Hepatic stellate cell (primary cell): ENCODE data around the gene SRCIN1.
"Not testable (repeated sequence)": the region's sequence is repeated elsewhere in the genome, so short reads cannot be mapped to it uniquely, and the experiment has no call there.

Experiments
- DNase-seq: peaks from one replicate; pipeline ENCODE4 v3.0.0; 2011; ENCODE audit warnings: low spot score

Gene SRCIN1

DNA sequence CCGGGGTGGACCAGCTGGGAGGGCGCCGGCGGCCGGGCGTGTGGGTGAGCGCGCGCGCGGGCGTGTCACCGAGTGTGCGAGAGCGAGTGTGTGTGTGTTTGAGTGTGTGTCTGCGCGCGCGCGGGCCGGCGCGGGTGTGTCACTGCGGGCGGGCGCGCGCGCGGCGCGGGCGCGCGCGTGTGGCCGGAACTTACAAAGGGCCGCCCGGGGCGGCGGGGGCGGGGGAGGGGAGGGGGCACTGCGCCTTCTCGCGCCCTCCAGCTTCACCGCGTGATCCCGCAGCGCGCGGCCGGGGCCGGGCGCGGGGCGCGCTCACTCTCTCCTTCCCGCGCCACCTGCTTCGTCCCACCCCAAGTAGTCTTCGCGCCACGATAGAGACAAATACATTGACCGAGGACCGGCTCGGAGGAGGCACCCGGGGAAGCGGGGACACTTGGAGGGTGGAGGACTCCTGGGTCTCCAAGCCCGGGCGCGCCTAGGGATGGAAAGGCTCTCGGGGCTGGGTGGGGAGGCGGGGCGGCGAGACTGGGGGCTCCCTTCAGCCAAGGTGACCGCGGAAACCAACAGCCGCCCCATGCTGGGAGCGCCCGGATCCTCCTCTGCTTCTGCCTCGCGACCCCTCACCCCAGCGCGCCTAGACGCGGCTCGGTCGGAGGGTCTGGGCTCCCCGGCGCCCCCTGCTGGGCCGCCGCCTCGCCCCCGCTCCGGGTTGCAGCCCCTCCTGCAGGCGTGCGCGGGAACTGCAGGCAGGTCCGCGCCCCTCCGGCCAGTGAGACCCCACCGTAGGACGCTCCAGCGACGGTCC lies at the start of gene SRCIN1:
TSS of gene SRCIN1 (minus strand) at position 112 of the 805 bp plus-strand sequence. CDS start 247 bp downstream, outside the sequence.
- no peak for DNase-seq

GRCh38 chr17:38654411-38655398 lies 49.0 kb upstream of the SRCIN1 start:
- no peak for DNase-seq

DNA sequence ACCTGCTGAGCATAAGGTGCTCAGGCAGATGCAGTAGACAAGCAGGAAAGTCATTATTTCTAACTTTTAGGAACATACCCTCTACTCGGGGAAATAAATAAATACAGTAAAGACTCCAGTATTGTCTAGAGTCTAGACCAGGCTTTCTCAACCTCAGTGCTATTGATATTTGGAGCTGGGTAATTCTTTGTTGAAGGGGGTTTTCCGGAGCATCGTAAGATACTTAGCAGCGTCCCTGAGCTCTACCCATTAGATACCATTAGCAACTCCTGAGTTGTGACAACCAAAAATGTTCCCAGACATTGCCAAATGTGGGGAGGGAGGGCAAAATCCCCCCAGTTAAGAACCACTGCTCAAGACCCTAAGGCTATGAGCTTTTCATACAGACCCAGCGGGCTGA lies 47.9 kb upstream of the SRCIN1 start:
- DNase-seq = no peak

GRCh38 chr17:38653230-38653629 lies 47.5 kb upstream of the SRCIN1 start:
- no peak for DNase-seq

DNA sequence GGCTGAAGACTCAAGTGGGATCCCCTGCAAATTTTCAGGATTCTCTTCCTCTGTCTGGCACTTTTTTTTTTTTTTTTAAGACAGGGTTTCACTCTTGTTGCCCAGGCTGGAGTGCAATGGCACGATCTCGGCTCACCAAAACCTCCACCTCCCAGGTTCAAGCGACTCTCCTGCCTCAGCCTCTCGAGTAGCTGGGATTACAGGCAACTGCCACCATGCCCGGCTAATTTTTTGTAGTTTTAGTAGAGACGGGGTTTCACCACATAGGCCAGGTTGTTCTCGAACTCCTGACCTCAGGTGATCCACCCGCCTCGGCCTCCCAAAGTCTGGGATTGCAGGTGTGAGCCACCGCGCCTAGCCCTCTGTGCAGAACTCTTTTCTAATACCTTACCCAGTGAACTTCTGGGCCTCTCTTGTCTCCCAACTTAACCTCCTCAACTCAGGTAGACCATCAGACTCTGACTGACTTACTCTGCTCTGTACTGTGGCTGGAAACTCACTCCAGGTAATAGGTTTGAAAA lies 45.0 kb upstream of the SRCIN1 start:
- not testable (repeated sequence) for DNase-seq

GRCh38 chr17:38637951-38638350 lies 32.2 kb upstream of the SRCIN1 start:
- no peak for DNase-seq

- no peak for DNase-seq
These were observed 30.3 kb upstream of the SRCIN1 start for GRCh38 chr17:38636054-38636453.

GRCh38 chr17:38632334-38632733 lies 26.6 kb upstream of the SRCIN1 start:
- no peak for DNase-seq

- DNase-seq = no peak
These were observed 22.7 kb upstream of the SRCIN1 start for GRCh38 chr17:38628441-38628840.

GRCh38 chr17:38627957-38628356 lies 22.2 kb upstream of the SRCIN1 start:
- DNase-seq = no peak

- DNase-seq = not testable (repeated sequence)
These were observed 21.0 kb upstream of the SRCIN1 start for GRCh38 chr17:38626606-38627226.

GRCh38 chr17:38625482-38625881 lies 19.7 kb upstream of the SRCIN1 start:
- DNase-seq = no peak

DNA sequence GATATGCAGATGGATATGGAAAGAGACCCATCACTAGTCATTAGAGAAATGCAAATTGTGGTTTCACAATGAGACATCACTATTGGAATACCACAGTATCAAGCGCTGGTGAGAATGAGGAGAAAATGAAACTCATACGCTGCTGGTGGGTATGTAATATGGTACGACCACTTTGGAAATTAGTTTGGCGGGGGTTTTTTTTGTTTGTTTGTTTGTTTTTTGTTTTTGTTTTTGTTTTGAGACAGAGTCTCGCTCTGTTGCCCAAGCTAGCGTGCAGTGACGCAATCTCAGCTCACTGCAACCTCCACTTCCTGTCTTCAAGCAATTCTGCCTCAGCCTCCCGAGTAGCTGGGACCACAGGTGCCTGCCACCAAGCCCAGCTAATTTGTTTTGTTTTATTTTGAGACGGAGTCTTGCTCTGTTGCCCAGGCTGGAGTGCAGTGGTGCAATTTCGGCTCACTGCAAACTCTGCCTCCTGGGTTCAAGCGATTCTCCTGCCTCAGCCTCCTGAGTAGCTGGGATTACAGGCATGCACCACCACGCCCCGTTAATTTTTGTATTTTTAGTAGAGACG lies 19.1 kb upstream of the SRCIN1 start:
- DNase-seq = not testable (repeated sequence)

- DNase-seq = no peak
These were observed 15.8 kb upstream of the SRCIN1 start for GRCh38 chr17:38621538-38621937.

DNA sequence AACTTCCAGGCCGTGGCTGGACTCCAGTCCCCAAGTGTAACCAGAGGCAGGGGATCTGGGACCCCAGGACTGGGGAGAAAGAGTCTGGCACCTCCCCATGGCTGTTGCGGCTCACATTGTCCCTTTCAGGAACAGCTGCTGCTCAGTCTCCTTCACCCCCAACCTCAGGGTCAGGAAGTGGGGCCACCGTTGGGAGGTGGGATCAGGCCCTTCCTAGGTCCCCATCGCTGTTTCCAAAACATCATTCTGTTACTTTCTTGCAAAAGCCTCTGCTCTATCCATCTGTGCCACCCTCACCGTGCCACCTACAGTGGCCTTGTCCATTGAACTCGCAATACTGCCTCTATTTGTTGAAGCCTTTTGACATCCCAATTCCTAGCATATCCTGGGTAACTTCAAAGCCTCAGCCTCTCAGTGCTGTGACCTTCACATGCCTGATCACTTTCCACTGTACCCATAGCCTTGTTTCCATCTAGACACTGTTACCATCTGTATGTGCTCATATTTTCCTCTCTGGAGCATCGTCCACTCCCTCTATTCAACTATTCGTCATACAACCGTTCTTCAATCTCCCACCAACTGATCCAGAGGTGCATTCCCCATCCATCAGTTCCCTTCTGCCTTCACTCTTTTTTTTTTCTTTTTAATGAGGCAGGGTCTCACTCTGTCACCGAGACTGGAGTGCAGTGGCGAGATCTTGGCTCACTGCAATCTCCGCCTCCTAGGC lies 15.0 kb upstream of the SRCIN1 start:
- DNase-seq = no peak

GRCh38 chr17:38619937-38620550 lies 14.3 kb upstream of the SRCIN1 start:
- DNase-seq = no peak

DNA sequence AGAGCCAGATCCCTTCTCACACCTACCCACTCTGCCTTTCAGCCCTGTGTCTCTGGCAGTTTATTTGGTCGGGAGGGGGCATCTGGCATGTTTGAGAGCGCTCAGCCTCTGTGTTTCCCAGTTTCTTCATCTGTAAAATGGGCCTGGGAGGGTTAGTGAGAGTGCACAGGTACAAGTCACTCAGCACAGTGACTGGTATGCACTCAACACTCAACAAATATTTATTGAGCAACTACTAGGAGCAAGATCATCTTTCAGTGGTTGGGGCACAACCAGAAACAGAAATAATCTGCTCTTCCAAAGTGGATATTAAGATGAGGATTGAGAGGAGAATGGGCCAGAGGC lies 13.7 kb upstream of the SRCIN1 start:
- DNase-seq = no peak

GRCh38 chr17:38617967-38618760 lies 12.4 kb upstream of the SRCIN1 start:
- no peak for DNase-seq

GRCh38 chr17:38617074-38617860 lies 11.5 kb upstream of the SRCIN1 start:
- DNase-seq = no peak
